Upper lobe of left lung (tissue), 6 donors: ENCODE data around the gene AHDC1. TPM values are rescaled to one million over a fixed set of nuclear protein-coding genes. Genes with fewer than 3 reads are reported as not detected.

Source experiments
- ATAC-seq, 2 donors: fragments of 200-7000 bp; cut with Tn5 transposase; one replicate each; pipeline ENCODE4 v1.9.1; 2022; ENCODE audit warnings: mild to moderate bottlenecking in 2 of 2, moderate library complexity in 2 of 2; ENCODE audit not compliant: low FRiP score in 2 of 2
- DNase-seq, 2 donors: peaks; one replicate each; pipeline ENCODE4 v3.0.0-alpha.2; 2019 to 2020
- H3K27ac ChIP-seq, 4 donors: fragments of 200-600 bp; sonication (generic); one replicate each; pipeline ENCODE4 v1.5.1; 2016 to 2019
- H3K27me3 ChIP-seq, 4 donors: fragments of 200-600 bp; sonication (generic); one replicate each; pipeline ENCODE4 v1.5.1; 2017 to 2019
- H3K36me3 ChIP-seq, 4 donors: fragments of 200-600 bp; sonication (generic); one replicate each; pipeline ENCODE4 v1.5.1; 2016 to 2019
- H3K4me1 ChIP-seq, 4 donors: fragments of 200-600 bp; sonication (generic); one replicate each; pipeline ENCODE4 v1.5.1; 2018 to 2019
- H3K4me3 ChIP-seq, 4 donors: fragments of 200-600 bp; sonication (generic); one replicate each; pipeline ENCODE4 v1.5.1; 2017 to 2019; ENCODE audit warnings: mild to moderate bottlenecking in 2 of 4, moderate library complexity in 1 of 4
- H3K9me3 ChIP-seq, 4 donors: fragments of 200-600 bp; sonication (generic); one replicate each; pipeline ENCODE4 v1.5.1; 2018 to 2019
- CTCF ChIP-seq, 6 experiments: fragments of 450-650 bp in 4 of 6; fragments of 200-600 bp in 2 of 6; sonication (generic) in 2 of 6; IDR thresholded peaks; one replicate each; pipeline ENCODE4 v1.5.1; 2016 to 2019; ENCODE audit warnings: antibody characterized with exemption in 6 of 6
- EP300 ChIP-seq, 4 donors: sonication (generic); formaldehyde crosslinking; IDR thresholded peaks; one replicate each; pipeline ENCODE4 v1.5.1; 2017; ENCODE audit warnings: antibody characterized with exemption in 4 of 4, control low read depth in 2 of 4
- POLR2A ChIP-seq, 4 donors: fragments of 450-650 bp; IDR thresholded peaks; one replicate each; pipeline ENCODE4 v1.5.1; 2016 to 2017; ENCODE audit warnings: antibody characterized with exemption in 4 of 4, mild to moderate bottlenecking in 2 of 4
- POLR2AphosphoS5 ChIP-seq, 2 donors: sonication (generic); formaldehyde crosslinking; IDR thresholded peaks; one replicate each; pipeline ENCODE4 v1.5.1; 2017; ENCODE audit warnings: antibody characterized with exemption in 2 of 2
- WGBS, 2 donors: methylation state at CpG; one replicate each; pipeline ENCODE4 v1.1.5; 2017 to 2018; 5-methylcytosine and 5-hydroxymethylcytosine counted together
- total RNA-seq, 6 donors: library from RNA; depleted of rRNA in 4 of 6; stranded (reverse); fragments of >200 nt in 4 of 6; gene quantifications; one replicate each; pipeline versions ENCODE4 v1.1.0 to v1.2.1, GENCODE V29; 2016 to 2021
- donor health status: DM: no; HTN: no; CAD: no; lungs with moderate emphysema.
- donor health status: DM: no; HTN: yes; CAD: no; lungs with severe emphysema.

AHDC1 gene
- total RNA-seq, 6 donors from 2014 or later: 10.8 to 43.4 (median 26.2) TPM

GRCh38 chr1:27568300-27569087, 35.5 kb downstream of the AHDC1 start:
- Histone ChIP-seq H3K36me3 (no peaks in the 10 kb centered on the region), H3K4me3 (peak overlapping the region in 3 of 4 donors; percentile 25 to 50 (median 47)), H3K27ac (peak overlapping the region; percentile 81 to 92 (median 84)), H3K4me1 (peaks cover 69 to 97% (median 81%) of the 10 kb centered on the region in 4 donors), H3K27me3 (no peaks in the 10 kb centered on the region), H3K9me3 (no peaks in the 10 kb centered on the region)
- TF ChIP-seq CTCF (IDR thresholded peaks at IDR 0.05) (peak; percentile 66 to 94 (median 85)), EP300 (IDR thresholded peaks at IDR 0.05) (no peak), POLR2A (IDR thresholded peaks at IDR 0.05) (peak in 2 of 4 donors; percentile 34 to 58), POLR2AphosphoS5 (IDR thresholded peaks at IDR 0.05) (peak in 1 of 2 donors; percentile 65)
- peak; percentile 99 for DNase-seq
- 6 to 8% methylated on average over 29 to 36 of the region's 65 CpGs for WGBS, 2 donors
- ATAC-seq: peak; percentile 90 to 94

- Histone ChIP-seq H3K9me3 (no peaks in the 10 kb centered on the region), H3K27me3 (no peaks in the 10 kb centered on the region), H3K36me3 (no peaks in the 10 kb centered on the region), H3K4me1 (peaks cover 70 to 97% (median 79%) of the 10 kb centered on the region in 4 donors), H3K4me3 (peak overlapping the region in 2 of 4 donors; percentile 47 to 50), H3K27ac (peak overlapping the region in 3 of 4 donors; percentile 81 to 92 (median 86))
- no peak for DNase-seq
- no peak for TF ChIP-seq CTCF (IDR thresholded peaks at IDR 0.05)
- no peak for TF ChIP-seq EP300 (IDR thresholded peaks at IDR 0.05)
- ATAC-seq: no peak
- 85 to 90% methylated on average over 3 to 8 of the region's 8 CpGs for WGBS, 2 donors
Measured at GRCh38 chr1:27567971-27568299, 36.0 kb downstream of the AHDC1 start.

GRCh38 chr1:27567146-27567526, 36.8 kb downstream of the AHDC1 start:
- TF ChIP-seq EP300 (IDR thresholded peaks at IDR 0.05) (no peak), CTCF (IDR thresholded peaks at IDR 0.05) (no peak), POLR2AphosphoS5 (IDR thresholded peaks at IDR 0.05) (no peak), POLR2A (IDR thresholded peaks at IDR 0.05) (no peak)
- no peak overlapping the region for H3K4me3 ChIP-seq
- DNase-seq: peak in 1 of 2 donors; percentile 78
- H3K36me3 ChIP-seq: no peaks in the 10 kb centered on the region
- H3K4me1 ChIP-seq: peaks cover 76 to 97% (median 80%) of the 10 kb centered on the region in 4 donors
- no peaks in the 10 kb centered on the region for H3K9me3 ChIP-seq
- no peak for ATAC-seq
- 77 to 78% methylated on average over 10 to 15 of the region's 15 CpGs for WGBS, 2 donors
- no peaks in the 10 kb centered on the region for H3K27me3 ChIP-seq
- peak overlapping the region in 3 of 4 donors; percentile 18 to 92 (median 86) for H3K27ac ChIP-seq

GRCh38 chr1:27566462-27567145, 37.3 kb downstream of the AHDC1 start:
- no peak for DNase-seq
- Histone ChIP-seq H3K4me1 (peaks cover 76 to 97% (median 80%) of the 10 kb centered on the region in 4 donors), H3K4me3 (no peak overlapping the region), H3K27me3 (no peaks in the 10 kb centered on the region), H3K36me3 (no peaks in the 10 kb centered on the region), H3K27ac (peak overlapping the region in 3 of 4 donors; percentile 18 to 92 (median 86)), H3K9me3 (no peaks in the 10 kb centered on the region)
- no peak for TF ChIP-seq EP300 (IDR thresholded peaks at IDR 0.05)
- no peak for TF ChIP-seq CTCF (IDR thresholded peaks at IDR 0.05)
- no peak for TF ChIP-seq POLR2A (IDR thresholded peaks at IDR 0.05)
- TF ChIP-seq POLR2AphosphoS5 (IDR thresholded peaks at IDR 0.05): no peak
- no peak for ATAC-seq
- 72 to 86% methylated on average over 11 to 12 of the region's 13 CpGs for WGBS, 2 donors
